Kidney (tissue), 14 donors: ENCODE measurements around the gene ZDHHC14. TPM values are rescaled to one million over a fixed set of nuclear protein-coding genes. Genes with fewer than 3 reads are reported as not detected.
A peak's percentile ranks its signal among the peaks of the same experiment; 100 is the strongest.
"Not testable (repeated sequence)": the region's sequence is repeated elsewhere in the genome, so short reads cannot be mapped to it uniquely, and the experiment has no call there.

Source experiments
- DNase-seq, 5 donors: peaks; one replicate each; pipeline ENCODE4 v3.0.0-alpha.2; 2013 to 2020
- FAIRE-seq: peaks from 2 replicates; lab custom pipeline; 2012; peaks lifted over from hg19 to GRCh38; lab: Jason Lieb, UNC
- H3K27ac ChIP-seq, 2 donors: one replicate each; pipeline ENCODE4 v1.7.0; 2013; ENCODE audit warnings: low read depth in 2 of 2, low read length in 2 of 2, inconsistent platforms in 1 of 2
- H3K27me3 ChIP-seq: one replicate; pipeline ENCODE4 v1.7.1; 2013; ENCODE audit warnings: low read length, inconsistent platforms; ENCODE audit not compliant: control insufficient read depth, insufficient read depth
- H3K36me3 ChIP-seq, 3 donors: one replicate each; pipeline versions ENCODE4 v1.7.0 to v1.7.1; 2013; ENCODE audit warnings: low read length in 3 of 3, control low read depth in 1 of 3, inconsistent platforms in 1 of 3; ENCODE audit not compliant: insufficient read depth in 3 of 3, control insufficient read depth in 2 of 3
- H3K4me1 ChIP-seq, 3 donors: one replicate each; pipeline versions ENCODE4 v1.7.0 to v1.7.1; 2013; ENCODE audit warnings: low read length in 3 of 3, inconsistent platforms in 1 of 3, low read depth in 1 of 3; ENCODE audit not compliant: control insufficient read depth in 2 of 3, insufficient read depth in 2 of 3
- H3K4me3 ChIP-seq, 3 donors: one replicate each; pipeline versions ENCODE4 v1.7.0 to v1.8.1; 2013; ENCODE audit warnings: low read length in 3 of 3, control low read depth in 1 of 3, inconsistent platforms in 1 of 3
- H3K9ac ChIP-seq, 3 donors: one replicate each; pipeline versions ENCODE4 v1.7.0 to v1.7.1; 2013; ENCODE audit warnings: low read length in 3 of 3, control low read depth in 1 of 3, inconsistent platforms in 1 of 3
- H3K9me3 ChIP-seq, 3 donors: one replicate each; pipeline versions ENCODE4 v1.7.0 to v1.7.1; 2013; ENCODE audit warnings: low read length in 3 of 3, control low read depth in 1 of 3, inconsistent platforms in 1 of 3; ENCODE audit not compliant: control insufficient read depth in 2 of 3, insufficient read depth in 1 of 3
- CTCF ChIP-seq: IDR thresholded peaks from 3 replicates; pipeline ENCODE4 v1.5.1; 2012; ENCODE audit warnings: mild to moderate bottlenecking, moderate library complexity, borderline replicate concordance; ENCODE audit not compliant: insufficient read depth; ENCODE audit errors: extremely low read depth
- intact Hi-C: fragments of 100-400 bp; cut with DNase I; formaldehyde crosslinking; loops from one replicate; pipeline ENCODE4 v1.11.1; 2022
- polyA plus RNA-seq: library from polyadenylated mRNA; stranded (reverse); fragments of 350-450 nt; fragmentation: Illumina TruSeq; extraction: RNeasy Lipid Tissue Mini Kit (QIAGEN cat#74804); gene quantifications from one replicate; pipeline ENCODE4 v1.2.3, GENCODE V29; 2014; ENCODE audit warnings: low read depth, low replicate concordance; ENCODE audit not compliant: insufficient read depth
- total RNA-seq: library from RNA; stranded (reverse); fragmentation: NEBNext Ultra II Directional; extraction: Animal tissue kit (Norgen Biotek cat#: 25700); gene quantifications from one replicate; pipeline ENCODE4 v1.2.1, GENCODE V29; 2021
- donor health status: control.
- donor health status: control.
- donor health status: control.
- donor health status: control.
- donor health status: control.
- donor health status: DM: yes; HTN: yes; CAD: no.
- donor health status: Normal renal cell carcinoma (clear cell type).

Gene ZDHHC14
- total and polyA plus RNA-seq, 2 donors from 2014 or later = 13.5 to 26.7 TPM

DNA sequence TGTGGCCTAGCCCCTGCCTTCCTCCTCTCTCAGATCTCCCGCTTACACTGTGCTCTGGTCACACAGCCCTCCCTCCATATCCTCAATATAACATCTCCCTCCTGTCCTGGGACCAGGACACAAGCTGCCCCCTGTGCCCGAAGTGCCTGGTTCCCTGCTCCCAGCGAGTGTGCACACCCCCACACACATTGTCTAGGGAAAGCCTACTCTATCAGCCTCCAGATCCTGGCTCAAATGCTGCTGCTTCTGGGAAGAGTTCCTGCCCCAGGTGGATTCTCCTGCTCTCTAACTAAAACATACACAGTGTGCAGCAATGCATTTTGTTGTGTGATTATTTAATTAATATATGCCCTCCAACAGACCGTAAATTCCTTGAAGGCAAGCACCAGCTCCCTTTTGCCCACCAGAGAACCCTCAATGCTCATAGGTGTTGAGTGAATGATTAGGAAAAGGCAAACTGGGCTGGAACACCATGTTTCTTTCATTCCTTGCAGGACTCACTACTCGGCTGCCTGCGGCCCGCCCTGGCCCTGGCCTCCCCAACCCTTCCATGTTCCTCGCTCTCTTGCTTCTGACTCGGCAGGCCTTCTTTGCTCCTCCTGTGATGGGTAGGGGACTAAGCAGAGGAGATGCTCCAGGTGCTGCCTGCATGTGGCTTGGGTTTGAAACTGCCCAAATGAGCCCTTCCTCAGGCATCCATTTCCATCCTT lies 194.6 kb downstream of the ZDHHC14 start:
- H3K27ac ChIP-seq = no peak overlapping the region
- H3K9me3 ChIP-seq = no peaks in the 10 kb centered on the region
- no peak overlapping the region for H3K9ac ChIP-seq
- H3K4me1 ChIP-seq = no peaks in the 10 kb centered on the region
- DNase-seq = no peak
- H3K27me3 ChIP-seq = no peaks in the 10 kb centered on the region
- no peaks in the 10 kb centered on the region for H3K36me3 ChIP-seq
- intact Hi-C loops = no loop called here
- no peak for TF ChIP-seq CTCF
- no peak for FAIRE-seq
- H3K4me3 ChIP-seq = no peak overlapping the region

GRCh38 chr6:157576991-157577390 lies 196.0 kb downstream of the ZDHHC14 start:
- H3K9me3 ChIP-seq, H3K4me3 ChIP-seq, H3K27me3 ChIP-seq, H3K4me1 ChIP-seq, H3K9ac ChIP-seq, FAIRE-seq, intact Hi-C loops, DNase-seq, H3K36me3 ChIP-seq, H3K27ac ChIP-seq: not testable (repeated sequence)

- intact Hi-C loops, H3K27me3 ChIP-seq, H3K4me1 ChIP-seq, H3K36me3 ChIP-seq, H3K27ac ChIP-seq, H3K9ac ChIP-seq, H3K9me3 ChIP-seq, FAIRE-seq, DNase-seq, H3K4me3 ChIP-seq: not testable (repeated sequence)
Measured at GRCh38 chr6:157578527-157578926, 197.5 kb downstream of the ZDHHC14 start.

DNA sequence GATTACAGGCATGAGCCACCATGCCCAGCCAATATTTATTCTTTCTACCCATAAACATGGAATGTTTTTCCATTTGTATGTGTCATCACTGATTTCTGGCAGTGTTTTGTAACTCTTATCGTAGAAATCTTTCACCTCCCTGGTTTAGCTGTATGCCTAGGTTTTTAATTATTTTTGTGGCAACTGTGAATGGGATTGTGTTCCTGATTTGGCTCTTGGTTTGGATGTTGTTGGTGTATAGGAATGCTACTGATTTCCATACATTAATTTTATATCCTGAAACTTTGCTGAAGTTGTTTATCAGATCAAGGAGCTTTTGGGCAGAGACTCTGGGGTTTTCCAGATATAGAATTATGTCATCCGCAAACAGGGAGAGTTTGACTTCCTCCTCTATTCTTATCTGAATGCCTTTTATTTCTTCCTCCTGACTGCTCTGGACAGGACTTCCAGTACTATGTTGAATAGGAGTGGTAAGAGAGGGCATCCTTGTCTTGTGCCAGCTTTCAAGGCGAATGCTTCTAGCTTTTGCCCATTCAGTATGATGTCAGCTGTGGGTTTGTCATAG lies 198.6 kb downstream of the ZDHHC14 start:
- peak overlapping the region in 1 of 2 donors; percentile 16 for H3K27ac ChIP-seq
- no peak overlapping the region for H3K9ac ChIP-seq
- H3K36me3 ChIP-seq = no peaks in the 10 kb centered on the region
- FAIRE-seq (no peak), DNase-seq (no peak)
- intact Hi-C loops = no loop called here
- TF ChIP-seq CTCF = no peak
- no peaks in the 10 kb centered on the region for H3K4me1 ChIP-seq
- no peak overlapping the region for H3K4me3 ChIP-seq
- H3K9me3 ChIP-seq = no peaks in the 10 kb centered on the region
- H3K27me3 ChIP-seq = no peaks in the 10 kb centered on the region
